Measurements from ENCODE around the gene MRPS15.

DNA sequence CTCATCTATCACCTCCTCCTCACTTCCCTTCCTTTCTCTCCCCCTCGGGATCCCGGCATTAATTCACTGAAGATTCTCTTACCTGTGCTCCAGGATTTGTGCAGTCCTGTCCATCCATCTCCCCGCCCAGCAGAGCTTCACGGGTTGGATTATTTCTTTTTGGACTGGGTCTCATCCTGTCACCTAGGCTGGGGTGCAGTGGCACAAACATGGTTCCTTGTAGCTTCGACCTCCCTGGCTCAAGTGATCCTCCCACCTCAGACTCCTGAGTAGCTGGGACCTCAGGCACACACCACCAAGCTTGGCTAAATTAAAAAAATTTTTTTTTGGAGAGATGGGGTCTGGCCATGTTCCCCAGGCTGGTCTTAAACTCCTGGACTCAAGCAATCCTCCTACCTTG, 30.8 kb upstream of the MRPS15 start:
- TF ChIP-seq POLR2A (IDR thresholded peaks at IDR 0.05; ENCODE audit: low read depth, low read length) = no peak
- no peak for TF ChIP-seq POLR2AphosphoS5 (IDR thresholded peaks at IDR 0.05; ENCODE audit: low read depth, low read length)
